ENCODE data around the gene OR51M1. TPM values are rescaled to one million over a fixed set of nuclear protein-coding genes. Genes with fewer than 3 reads are reported as not detected.

OR51M1 gene
- total RNA-seq, 1 donor from 2014 or later, result not detected

GRCh38 chr11:5369789-5370188 lies 13.8 kb upstream of the OR51M1 start:
- no peak for DNase-seq
- intact Hi-C loops (cut with DNase I), result no loop called here
- ATAC-seq (ENCODE audit: poor library complexity), result no peak

- peak; percentile 83 for ATAC-seq (ENCODE audit: poor library complexity)
- no peak for DNase-seq
- intact Hi-C loops (cut with DNase I), result loop anchor here (2.0 to 5.0 kb wide), 2 partner anchors 176 to 259 kb away; no protein-coding TSS in a partner anchor
These were observed 2.8 kb upstream of the OR51M1 start for GRCh38 chr11:5380740-5381342.

GRCh38 chr11:5384335-5384734 lies 723 bp downstream of the OR51M1 start:
- ATAC-seq (ENCODE audit: poor library complexity) (no peak), DNase-seq (no peak)
- intact Hi-C loops (cut with DNase I), result loop anchor here (5.0 kb wide), 1 partner anchor 262 kb away; no protein-coding TSS in a partner anchor

DNA sequence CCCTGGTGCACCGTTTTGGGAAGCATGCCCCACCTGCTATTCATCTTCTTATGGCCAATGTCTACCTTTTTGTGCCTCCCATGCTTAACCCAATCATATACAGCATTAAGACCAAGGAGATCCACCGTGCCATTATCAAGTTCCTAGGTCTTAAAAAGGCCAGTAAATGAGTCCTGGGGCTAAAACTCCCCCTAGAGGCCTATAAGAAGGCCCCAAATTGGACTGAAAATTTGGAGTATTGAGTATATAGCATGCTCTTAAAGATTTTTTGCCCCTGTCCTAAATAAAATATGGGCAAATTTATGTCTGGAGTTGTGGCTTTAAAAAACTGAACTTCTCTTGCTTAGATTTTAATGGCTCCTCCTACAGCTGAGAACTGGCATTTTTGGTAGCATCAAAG lies 6.6 kb downstream of the OR51M1 start:
- ATAC-seq (ENCODE audit: poor library complexity), result no peak
- intact Hi-C loops (cut with DNase I), result no loop called here
- no peak for DNase-seq

GRCh38 chr11:5394091-5394490 lies 10.5 kb downstream of the OR51M1 start:
- DNase-seq (no peak), ATAC-seq (ENCODE audit: poor library complexity) (no peak)
- intact Hi-C loops (cut with DNase I), result no loop called here

DNA sequence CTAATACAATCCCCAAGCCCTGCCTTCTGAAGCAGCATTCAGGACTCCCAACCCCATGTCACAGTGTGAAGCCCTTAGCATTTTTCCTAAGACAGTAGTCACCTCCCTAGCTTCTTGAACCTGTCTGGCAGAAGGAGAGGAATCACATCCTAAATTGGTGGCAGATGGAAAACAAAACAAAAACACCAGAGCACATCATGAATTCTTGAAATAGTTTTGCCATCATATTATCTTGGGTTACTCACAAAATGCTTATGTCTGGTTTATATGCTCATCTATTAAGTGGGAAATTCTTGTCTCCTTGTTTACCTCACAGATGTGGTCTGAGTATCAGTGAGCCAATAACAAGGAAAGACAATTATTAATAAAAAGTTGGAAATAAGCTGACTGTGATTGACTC lies 15.3 kb downstream of the OR51M1 start:
- DNase-seq (no peak), ATAC-seq (ENCODE audit: poor library complexity) (no peak)
- intact Hi-C loops (cut with DNase I), result no loop called here

GRCh38 chr11:5405173-5405572 lies 21.6 kb downstream of the OR51M1 start:
- intact Hi-C loops (cut with DNase I), result no loop called here
- ATAC-seq (ENCODE audit: poor library complexity) (no peak), DNase-seq (no peak)

- no peak for ATAC-seq (ENCODE audit: poor library complexity)
- intact Hi-C loops (cut with DNase I), result no loop called here
These were observed 37.4 kb downstream of the OR51M1 start for GRCh38 chr11:5420993-5421392.

DNA sequence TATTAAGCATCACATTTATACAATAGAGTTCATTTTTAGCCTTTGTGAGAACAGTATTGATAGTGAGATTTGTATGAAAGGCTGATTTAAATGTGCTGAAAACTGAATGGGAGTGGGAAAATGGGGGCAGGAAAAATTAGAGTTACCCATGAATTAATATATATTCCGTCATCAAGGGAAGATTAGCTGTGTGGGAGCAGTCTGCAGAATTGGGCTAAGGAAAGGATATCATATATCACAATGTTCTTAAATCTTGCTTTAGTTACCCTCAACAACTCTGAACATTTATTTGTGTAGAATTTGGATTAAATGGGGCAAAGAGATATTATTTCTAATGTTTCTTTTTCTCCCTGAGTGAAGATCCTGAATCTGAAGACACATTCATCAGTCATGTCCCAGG lies 38.2 kb downstream of the OR51M1 start, which contains the start of gene OR51Q1:
TSS of gene OR51Q1 (plus strand) at position 301 of the 400 bp plus-strand sequence. CDS start at position 391, 90 bp downstream.
- intact Hi-C loops (cut with DNase I), result no loop called here
- ATAC-seq (ENCODE audit: poor library complexity) (no peak), DNase-seq (no peak)

More at GRCh38 chr11:5420993-5421392, 37.4 kb downstream of the OR51M1 start:
- DNase-seq, result no peak

- DNase-seq, result no peak
- ATAC-seq (ENCODE audit: poor library complexity), result no peak
- intact Hi-C loops (cut with DNase I), result no loop called here
These were observed 39.5 kb downstream of the OR51M1 start for GRCh38 chr11:5423131-5423530.

- no peak for DNase-seq
- intact Hi-C loops (cut with DNase I), result no loop called here
- ATAC-seq (ENCODE audit: poor library complexity), result no peak
These were observed 57.8 kb downstream of the OR51M1 start, which contains the start of gene OR51I1 for GRCh38 chr11:5441414-5441813. TSS of gene OR51I1 (minus strand) at chr11:5441514. CDS start at chr11:5441514, 0 bp downstream.

Other genes starting within 250 kb of the OR51M1 start
- gene OR52A5, start 245.5 kb upstream of the OR51M1 start, total RNA-seq, result not detected
- gene OR52A1, start 229.1 kb upstream of the OR51M1 start, total RNA-seq, result not detected
- gene OR51V1, start 183.1 kb upstream of the OR51M1 start, total RNA-seq, result not detected
- 121 TPM for gene HBB, start 156.7 kb upstream of the OR51M1 start, total RNA-seq
- gene HBD, start 149.3 kb upstream of the OR51M1 start, total RNA-seq, result not detected
- gene HBG1, start 134.0 kb upstream of the OR51M1 start, total RNA-seq, result not detected
- not detected for gene HBG2, start 129.0 kb upstream of the OR51M1 start, total RNA-seq
- gene HBE1, start 113.9 kb upstream of the OR51M1 start, total RNA-seq, result not detected
- not detected for gene OR51B4, start 81.9 kb upstream of the OR51M1 start, total RNA-seq
- gene OR51B2, start 59.5 kb upstream of the OR51M1 start, total RNA-seq, result not detected
- not detected for gene OR51B5, start 40.3 kb upstream of the OR51M1 start, total RNA-seq
- not detected for gene OR51B6, start 32.3 kb upstream of the OR51M1 start, total RNA-seq
- not detected for gene OR51Q1, start 38.3 kb downstream of the OR51M1 start, total RNA-seq
- not detected for gene OR51I1, start 57.7 kb downstream of the OR51M1 start, total RNA-seq
- gene OR51I2, start 65.5 kb downstream of the OR51M1 start, total RNA-seq, result not detected
- gene OR52D1, start 104.9 kb downstream of the OR51M1 start, total RNA-seq, result not detected
- gene UBQLN3, start 126.1 kb downstream of the OR51M1 start, total RNA-seq, result not detected
- not detected for gene UBQLNL, start 132.9 kb downstream of the OR51M1 start, total RNA-seq
- not detected for gene OR52H1, start 164.7 kb downstream of the OR51M1 start, total RNA-seq
- not detected for gene OR52B6, start 197.1 kb downstream of the OR51M1 start, total RNA-seq
- gene TRIM6, start 212.8 kb downstream of the OR51M1 start, total RNA-seq, result 0.91 TPM
- gene TRIM34, start 241.2 kb downstream of the OR51M1 start, total RNA-seq, result 1.6 TPM

All from Right ventricle myocardium superior (tissue), 1 donor.